Thyroid gland (tissue), 4 donors: ENCODE results near the gene CELSR3.

Source experiments
- CTCF ChIP-seq, 6 experiments: fragments of 200-600 bp in 3 of 6; fragments of 450-650 bp in 3 of 6; sonication (generic) in 3 of 6; IDR thresholded peaks; one replicate each; pipeline ENCODE4 v1.5.1; 2016 to 2019; ENCODE audit warnings: antibody characterized with exemption in 6 of 6, mild to moderate bottlenecking in 2 of 6, inconsistent platforms in 1 of 6, moderate library complexity in 1 of 6
- POLR2A ChIP-seq, 2 donors: fragments of 450-650 bp; IDR thresholded peaks; one replicate each; pipeline ENCODE4 v1.6.1; 2017; ENCODE audit warnings: antibody characterized with exemption in 2 of 2, mild to moderate bottlenecking in 2 of 2, moderate library complexity in 1 of 2

- TF ChIP-seq CTCF (IDR thresholded peaks at IDR 0.05): no peak
- no peak for TF ChIP-seq POLR2A (IDR thresholded peaks at IDR 0.05)
Measured at GRCh38 chr3:48698891-48699290, 36.2 kb upstream of the CELSR3 start.
